WTC11 (cell line): ENCODE data around the gene FAM114A1. TPM values are rescaled to one million over a fixed set of nuclear protein-coding genes. Genes with fewer than 3 reads are reported as not detected.

Source experiments
- ATAC-seq: fragments of 200-7000 bp; cut with Tn5 transposase; 2 replicates; pipeline ENCODE4 v1.10.0; 2021; ENCODE audit warnings: mild to moderate bottlenecking, moderate library complexity
- CTCF ChIA-PET: fragments of 300-600 bp; sonication (Branson Sonifier 250); formaldehyde crosslinking; loops from one replicate; lab custom pipeline; 2021; ENCODE audit warnings: antibody characterized with exemption; lab: Charles Lee
- POLR2A ChIA-PET: fragments of 350-600 bp; sonication (Branson Sonifier 250); formaldehyde crosslinking; loops from one replicate; lab custom pipeline; 2021; ENCODE audit warnings: antibody characterized with exemption; lab: Charles Lee
- DNase-seq: peaks from one replicate; pipeline ENCODE4 v3.0.0; 2021; ENCODE audit warnings: low spot score
- H3K27ac Mint-ChIP-seq: 2 replicates; pipeline ENCODE4 v1.8.0; 2021; ENCODE audit warnings: mixed read lengths
- H3K27me3 Mint-ChIP-seq: 2 replicates; pipeline ENCODE4 v1.8.0; 2021; ENCODE audit warnings: low read depth, mild to moderate bottlenecking, moderate library complexity, mixed read lengths
- H3K36me3 Mint-ChIP-seq: 2 replicates; pipeline ENCODE4 v1.8.0; 2021; ENCODE audit warnings: mixed read lengths
- H3K4me1 Mint-ChIP-seq: 2 replicates; pipeline ENCODE4 v1.8.0; 2022; ENCODE audit warnings: mixed read lengths
- H3K4me3 Mint-ChIP-seq: 2 replicates; pipeline ENCODE4 v1.8.0; 2021; ENCODE audit warnings: mild to moderate bottlenecking, moderate library complexity, mixed read lengths
- H3K9me3 Mint-ChIP-seq: 2 replicates; pipeline ENCODE4 v1.8.0; 2021; ENCODE audit warnings: mixed read lengths
- AR ChIP-seq: fragments of 250-450 bp; sonication (Bioruptor Pico); IDR thresholded peaks from 2 replicates; pipeline ENCODE4 v1.9.0; 2021; ENCODE audit warnings: mild to moderate bottlenecking
- ATF1 ChIP-seq: sonication (generic); formaldehyde crosslinking; IDR thresholded peaks from 2 replicates; pipeline ENCODE4 v1.8.1; 2023; ENCODE audit warnings: mild to moderate bottlenecking, moderate library complexity, missing genetic modification reagents
- CTCF ChIP-seq: fragments of 200-600 bp; IDR thresholded peaks from 2 replicates; pipeline ENCODE4 v1.8.0; 2022; ENCODE audit warnings: antibody characterized with exemption
- E2F4 ChIP-seq: sonication (generic); formaldehyde crosslinking; IDR thresholded peaks from 2 replicates; pipeline ENCODE4 v1.8.1; 2022; ENCODE audit warnings: low read depth, mild to moderate bottlenecking, moderate library complexity, missing genetic modification reagents, borderline replicate concordance
- E2F5 ChIP-seq: sonication (generic); formaldehyde crosslinking; IDR thresholded peaks from 2 replicates; pipeline ENCODE4 v1.8.1; 2022; ENCODE audit warnings: mild to moderate bottlenecking, moderate library complexity, missing genetic modification reagents
- EMX1 ChIP-seq: fragments of 250-450 bp; sonication (Bioruptor Pico); IDR thresholded peaks from 2 replicates; pipeline ENCODE4 v1.8.0; 2021; ENCODE audit warnings: mild to moderate bottlenecking
- ERG ChIP-seq: fragments of 250-450 bp; sonication (Bioruptor Pico); IDR thresholded peaks from 2 replicates; pipeline ENCODE4 v1.8.0; 2021; ENCODE audit warnings: mild to moderate bottlenecking
- ESRRA ChIP-seq: sonication (generic); formaldehyde crosslinking; IDR thresholded peaks from 2 replicates; pipeline ENCODE4 v1.8.1; 2022; ENCODE audit warnings: mild to moderate bottlenecking, missing genetic modification reagents, borderline replicate concordance
- FOXP4 ChIP-seq: sonication (generic); formaldehyde crosslinking; IDR thresholded peaks from 2 replicates; pipeline ENCODE4 v1.8.0; 2022; ENCODE audit warnings: mild to moderate bottlenecking, missing genetic modification reagents
- HMGA2 ChIP-seq: fragments of 250-450 bp; sonication (Bioruptor Pico); IDR thresholded peaks from 2 replicates; pipeline ENCODE4 v1.4.0; 2021; ENCODE audit warnings: mild to moderate bottlenecking, moderate library complexity
- HMGXB4 ChIP-seq: sonication (generic); formaldehyde crosslinking; IDR thresholded peaks from 2 replicates; pipeline ENCODE4 v1.8.1; 2023; ENCODE audit warnings: mild to moderate bottlenecking, moderate library complexity, missing genetic modification reagents
- MYBL2 ChIP-seq: sonication (generic); formaldehyde crosslinking; IDR thresholded peaks from 2 replicates; pipeline ENCODE4 v1.8.1; 2023; ENCODE audit warnings: mild to moderate bottlenecking, moderate library complexity, missing genetic modification reagents
- NFE2L1 ChIP-seq: sonication (generic); formaldehyde crosslinking; IDR thresholded peaks from 2 replicates; pipeline ENCODE4 v1.8.1; 2023; ENCODE audit warnings: missing genetic modification reagents
- NR3C1 ChIP-seq: sonication (generic); formaldehyde crosslinking; conservative IDR thresholded peaks from 2 replicates; pipeline ENCODE4 v1.8.1; 2023; ENCODE audit warnings: low read depth, mild to moderate bottlenecking, missing genetic modification reagents
- TEAD4 ChIP-seq: sonication (generic); formaldehyde crosslinking; IDR thresholded peaks from 2 replicates; pipeline ENCODE4 v1.8.0; 2022; ENCODE audit warnings: mild to moderate bottlenecking, missing genetic modification reagents
- TP53 ChIP-seq: sonication (generic); formaldehyde crosslinking; IDR thresholded peaks from 2 replicates; pipeline ENCODE4 v1.8.1; 2023; ENCODE audit warnings: mild to moderate bottlenecking, missing genetic modification reagents
- ZBTB43 ChIP-seq: sonication (generic); formaldehyde crosslinking; IDR thresholded peaks from 2 replicates; pipeline ENCODE4 v1.8.1; 2023; ENCODE audit warnings: mild to moderate bottlenecking, missing genetic modification reagents
- ZNF121 ChIP-seq: sonication (generic); formaldehyde crosslinking; IDR thresholded peaks from 2 replicates; pipeline ENCODE4 v1.8.0; 2023; ENCODE audit warnings: missing genetic modification reagents
- total RNA-seq: library from RNA; stranded (reverse); gene quantifications from 3 replicates; pipeline ENCODE4 v1.2.3, GENCODE V29; 2021

The FAM114A1 gene
- total RNA-seq, 1 experiment from 2014 or later = 17.6 TPM

GRCh38 chr4:38968668-38969067 lies 101.1 kb downstream of the FAM114A1 start (continued):
- TF ChIP-seq HMGXB4 (CRISPR knock-in tag) = no peak

- POLR2A ChIA-PET = no interaction called here
Observed at GRCh38 chr4:38976308-38976707, 108.7 kb downstream of the FAM114A1 start.

More at GRCh38 chr4:38976308-38976707, 108.7 kb downstream of the FAM114A1 start:
- DNase-seq (no peak), ATAC-seq (no peak)
- Mint-ChIP-seq H3K27ac (no peak overlapping the region), H3K36me3 (no peaks in the 10 kb centered on the region), H3K9me3 (no peaks in the 10 kb centered on the region), H3K27me3 (no peaks in the 10 kb centered on the region), H3K4me1 (no peaks in the 10 kb centered on the region), H3K4me3 (no peak overlapping the region)
- CTCF ChIA-PET = interaction anchor here (0.6 kb wide), 1 partner anchor 171 kb away, joined by 4 read pairs; no protein-coding TSS in a partner anchor
- TF ChIP-seq E2F5 (CRISPR knock-in tag) (no peak), CTCF (no peak), ERG (CRISPR knock-in tag) (no peak), HMGA2 (CRISPR knock-in tag) (no peak), AR (CRISPR knock-in tag) (no peak), E2F4 (CRISPR knock-in tag) (no peak), ZNF121 (CRISPR knock-in tag) (no peak), EMX1 (CRISPR knock-in tag) (no peak), MYBL2 (CRISPR knock-in tag) (no peak), TP53 (CRISPR knock-in tag) (no peak), NR3C1 (CRISPR knock-in tag) (no peak), NFE2L1 (no peak), ATF1 (CRISPR knock-in tag) (no peak), FOXP4 (CRISPR knock-in tag) (no peak), ESRRA (CRISPR knock-in tag) (no peak), ZBTB43 (CRISPR knock-in tag) (no peak), TEAD4 (no peak)
